GM18499 (cell line): ENCODE data around the gene SATB2.

Experiments
- ATAC-seq: cut with Tn5 transposase; IDR thresholded peaks from one replicate; pipeline ENCODE4 v1.9.1; 2021; ENCODE audit warnings: moderate number of reproducible peaks; ENCODE audit not compliant: insufficient read depth, unreplicated experiment

SATB2 gene

GRCh38 chr2:199414001-199414400 is 43.7 kb downstream of the SATB2 start:
- no peak for ATAC-seq

- no peak for ATAC-seq
These were observed 47.8 kb downstream of the SATB2 start for GRCh38 chr2:199409759-199410529.

- no peak for ATAC-seq
These were observed 50.3 kb downstream of the SATB2 start for GRCh38 chr2:199407421-199407820.

- ATAC-seq: no peak
These were observed 52.5 kb downstream of the SATB2 start for GRCh38 chr2:199405241-199405640.

GRCh38 chr2:199404841-199405240 is 52.9 kb downstream of the SATB2 start:
- ATAC-seq: no peak

- ATAC-seq: no peak
These were observed 62.4 kb downstream of the SATB2 start for GRCh38 chr2:199395311-199395710.

GRCh38 chr2:199392363-199392762 is 65.4 kb downstream of the SATB2 start:
- no peak for ATAC-seq

- ATAC-seq: no peak
These were observed 68.9 kb downstream of the SATB2 start for GRCh38 chr2:199388728-199389268.

GRCh38 chr2:199384043-199384442 is 73.7 kb downstream of the SATB2 start:
- ATAC-seq: no peak

GRCh38 chr2:199383021-199383420 is 74.7 kb downstream of the SATB2 start:
- no peak for ATAC-seq

GRCh38 chr2:199382091-199382490 is 75.6 kb downstream of the SATB2 start:
- no peak for ATAC-seq

- ATAC-seq: no peak
These were observed 76.2 kb downstream of the SATB2 start for GRCh38 chr2:199381531-199381930.

- ATAC-seq: no peak
These were observed 78.6 kb downstream of the SATB2 start for GRCh38 chr2:199378948-199379650.

GRCh38 chr2:199370150-199370780 is 87.5 kb downstream of the SATB2 start:
- ATAC-seq: no peak

GRCh38 chr2:199366406-199366805 is 91.3 kb downstream of the SATB2 start:
- ATAC-seq: no peak

- no peak for ATAC-seq
These were observed 93.6 kb downstream of the SATB2 start for GRCh38 chr2:199364153-199364552.

GRCh38 chr2:199356412-199356811 is 101.3 kb downstream of the SATB2 start:
- no peak for ATAC-seq

- ATAC-seq: no peak
These were observed 108.9 kb downstream of the SATB2 start for GRCh38 chr2:199348871-199349270.

GRCh38 chr2:199344012-199344411 is 113.7 kb downstream of the SATB2 start:
- no peak for ATAC-seq

GRCh38 chr2:199342334-199342733 is 115.4 kb downstream of the SATB2 start:
- ATAC-seq: no peak

- ATAC-seq: no peak
These were observed 116.6 kb downstream of the SATB2 start for GRCh38 chr2:199341123-199341522.
